Common myeloid progenitor, CD34-positive (primary cell): ENCODE measurements around the gene MEIOC.

Source experiments
- CTCF ChIA-PET: fragments of 350-600 bp; sonication (Branson Sonifier 250); formaldehyde crosslinking; loops from one replicate; lab custom pipeline; 2021; ENCODE audit warnings: antibody characterized with exemption; lab: Charles Lee
- POLR2A ChIA-PET: fragments of 350-600 bp; sonication (Branson Sonifier 250); formaldehyde crosslinking; loops from one replicate; lab custom pipeline; 2021; ENCODE audit warnings: antibody characterized with exemption; lab: Charles Lee
- DNase-seq, 3 donors: peaks; one replicate each; pipeline versions ENCODE4 v3.0.0 to v3.0.0-alpha.2; 2013
- H3K27ac ChIP-seq, 2 experiments: 1 replicate in 1 of 2; 2 replicates in 1 of 2; pipeline ENCODE4 v1.7.0; 2013; ENCODE audit warnings: inconsistent platforms in 2 of 2, low read length in 2 of 2, mild to moderate bottlenecking in 2 of 2, low read depth in 1 of 2, moderate library complexity in 1 of 2; ENCODE audit not compliant: severe bottlenecking in 2 of 2, insufficient read depth in 1 of 2, poor library complexity in 1 of 2
- H3K27me3 ChIP-seq, 5 experiments: replicated peaks in 2 of 5; 1 replicate in 3 of 5; 2 replicates in 2 of 5; pipeline versions ENCODE4 v1.6.1 to v1.7.0; 2013; ENCODE audit warnings: low read length in 4 of 5, mild to moderate bottlenecking in 2 of 5, moderate library complexity in 2 of 5, inconsistent platforms in 1 of 5; ENCODE audit not compliant: insufficient read depth in 5 of 5, control insufficient read depth in 4 of 5
- H3K36me3 ChIP-seq, 4 experiments: 1 replicate in 2 of 4; 2 replicates in 2 of 4; pipeline versions ENCODE4 v1.6.1 to v1.7.0; 2013; ENCODE audit warnings: low read length in 3 of 4, control low read depth in 1 of 4, mild to moderate bottlenecking in 1 of 4; ENCODE audit not compliant: control insufficient read depth in 4 of 4, insufficient read depth in 4 of 4
- H3K4me1 ChIP-seq, 4 experiments: 1 replicate in 3 of 4; 2 replicates in 1 of 4; pipeline versions ENCODE4 v1.6.1 to v1.7.1; 2013; ENCODE audit warnings: low read length in 3 of 4, mild to moderate bottlenecking in 3 of 4, control low read depth in 1 of 4, inconsistent platforms in 1 of 4, moderate library complexity in 1 of 4; ENCODE audit not compliant: control insufficient read depth in 4 of 4, insufficient read depth in 4 of 4; ENCODE audit errors: control extremely low read depth in 1 of 4
- H3K4me3 ChIP-seq, 7 experiments: 1 replicate in 4 of 7; 2 replicates in 3 of 7; pipeline versions ENCODE4 v1.5.1 to v1.7.0; 2013; ENCODE audit warnings: mild to moderate bottlenecking in 7 of 7, low read length in 6 of 7, moderate library complexity in 6 of 7, inconsistent platforms in 2 of 7, low read depth in 2 of 7, control low read depth in 1 of 7; ENCODE audit not compliant: insufficient read depth in 4 of 7, control insufficient read depth in 1 of 7; ENCODE audit errors: extremely low read depth in 1 of 7
- H3K9me3 ChIP-seq, 5 experiments: 1 replicate in 4 of 5; 2 replicates in 1 of 5; pipeline versions ENCODE4 v1.6.1 to v1.7.1; 2013; ENCODE audit warnings: low read length in 4 of 5, mild to moderate bottlenecking in 2 of 5, inconsistent platforms in 1 of 5, low read depth in 1 of 5, moderate library complexity in 1 of 5; ENCODE audit not compliant: control insufficient read depth in 4 of 5, insufficient read depth in 2 of 5; ENCODE audit errors: control extremely low read depth in 1 of 5
- WGBS: methylation state at CpG from one replicate; pipeline ENCODE4 v1.1.5; 2013; ENCODE audit not compliant: insufficient coverage; 5-methylcytosine and 5-hydroxymethylcytosine counted together

The MEIOC gene

DNA sequence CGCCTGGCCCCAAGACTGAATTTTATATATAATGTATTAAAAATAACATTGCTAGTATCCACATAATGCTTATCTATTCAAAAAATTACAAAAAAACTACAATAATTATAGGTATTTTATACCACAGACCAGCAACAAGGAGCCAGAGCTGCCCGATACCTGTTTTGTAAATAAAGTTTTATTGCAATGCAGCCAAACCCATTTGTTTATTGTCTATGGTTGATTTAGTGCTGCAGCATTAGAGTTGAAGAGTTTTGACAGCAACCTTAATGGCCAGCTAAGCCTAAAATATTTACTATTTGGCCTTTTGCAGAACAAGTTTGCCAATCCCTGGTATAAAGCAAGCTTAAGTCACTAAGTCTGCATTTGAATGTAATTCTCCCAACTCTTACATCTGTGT lies 5.6 kb downstream of the MEIOC start:
- ChIA-PET CTCF (no interaction called here), POLR2A (no interaction called here)
- DNase-seq, result no peak
- WGBS, result no CpG with 5 or more reads among the region's 2 CpGs
- H3K27me3 ChIP-seq, result peaks cover 2 to 11% (median 4%) of the 10 kb centered on the region in 5 experiments
- no peak overlapping the region for H3K4me3 ChIP-seq
- no peaks in the 10 kb centered on the region for H3K36me3 ChIP-seq
- H3K9me3 ChIP-seq, result peaks cover 0 to 1% (median 0%) of the 10 kb centered on the region in 5 experiments
- no peak overlapping the region for H3K27ac ChIP-seq
- H3K4me1 ChIP-seq, result peaks cover 0 to 3% (median 2%) of the 10 kb centered on the region in 4 experiments

DNA sequence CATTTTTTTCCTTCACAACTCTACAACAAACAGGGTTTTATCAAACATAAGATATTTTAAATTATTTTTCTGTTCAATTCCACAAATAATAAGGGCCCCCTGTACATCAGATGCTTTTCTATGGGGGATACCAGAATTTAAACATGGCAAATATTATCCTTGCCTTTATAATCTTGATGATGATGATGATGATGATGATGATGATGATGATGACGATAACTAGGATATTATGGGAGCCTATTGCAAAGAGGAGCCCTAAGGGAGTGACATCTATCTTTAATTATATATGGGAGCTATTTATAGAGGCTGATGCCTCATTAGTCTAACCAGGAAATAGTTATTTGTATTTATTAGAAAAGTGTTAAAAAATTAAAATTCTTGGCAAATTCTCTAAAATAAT lies 6.8 kb downstream of the MEIOC start:
- DNase-seq, result no peak
- no peaks in the 10 kb centered on the region for H3K4me1 ChIP-seq
- POLR2A ChIA-PET, result interaction anchor here (0.6 kb wide), 1 partner anchor 118 kb away, joined by 3 read pairs; no protein-coding TSS in a partner anchor
- no peaks in the 10 kb centered on the region for H3K9me3 ChIP-seq
- CTCF ChIA-PET, result no interaction called here
- no CpG with 5 or more reads among the region's 1 CpG for WGBS
- peaks cover 0 to 2% (median 0%) of the 10 kb centered on the region in 5 experiments for H3K27me3 ChIP-seq
- no peaks in the 10 kb centered on the region for H3K36me3 ChIP-seq
- H3K4me3 ChIP-seq, result no peak overlapping the region
- H3K27ac ChIP-seq, result no peak overlapping the region

- peaks cover 0 to 2% (median 0%) of the 10 kb centered on the region in 5 experiments for H3K27me3 ChIP-seq
- ChIA-PET CTCF (interaction anchor here (0.5 to 1.4 kb wide), 2 partner anchors 12 to 18 kb away, joined by 4 read pairs; no protein-coding TSS in a partner anchor), POLR2A (no interaction called here)
- no peaks in the 10 kb centered on the region for H3K36me3 ChIP-seq
- no CpG with 5 or more reads among the region's 1 CpG for WGBS
- DNase-seq, result no peak
- no peaks in the 10 kb centered on the region for H3K4me1 ChIP-seq
- no peak overlapping the region for H3K4me3 ChIP-seq
- no peak overlapping the region for H3K27ac ChIP-seq
- H3K9me3 ChIP-seq, result no peaks in the 10 kb centered on the region
These were observed 8.6 kb downstream of the MEIOC start for GRCh38 chr17:44664867-44665266.

GRCh38 chr17:44666006-44666405 lies 9.7 kb downstream of the MEIOC start:
- Histone ChIP-seq H3K9me3 (no peaks in the 10 kb centered on the region), H3K4me3 (no peak overlapping the region), H3K36me3 (no peaks in the 10 kb centered on the region), H3K4me1 (no peaks in the 10 kb centered on the region), H3K27ac (no peak overlapping the region), H3K27me3 (peaks cover 0 to 2% (median 0%) of the 10 kb centered on the region in 5 experiments)
- ChIA-PET CTCF (interaction anchor here (1.6 kb wide), 1 partner anchor 23 kb away, joined by 3 read pairs; no protein-coding TSS in a partner anchor), POLR2A (no interaction called here)
- DNase-seq, result no peak
- WGBS, result no CpG with 5 or more reads among the region's 1 CpG

- Histone ChIP-seq H3K36me3 (no peaks in the 10 kb centered on the region), H3K27ac (no peak overlapping the region), H3K4me3 (no peak overlapping the region), H3K9me3 (no peaks in the 10 kb centered on the region), H3K27me3 (peaks cover 0 to 2% (median 0%) of the 10 kb centered on the region in 5 experiments), H3K4me1 (no peaks in the 10 kb centered on the region)
- ChIA-PET CTCF (interaction anchor here (0.5 to 3.2 kb wide), 5 partner anchors 10 to 140 kb away, joined by 3 to 15 read pairs (median 4); no protein-coding TSS in a partner anchor), POLR2A (no interaction called here)
- peak in 2 of 3 donors; percentile 38 to 51 for DNase-seq
These were observed 16.3 kb downstream of the MEIOC start for GRCh38 chr17:44672479-44673093.

GRCh38 chr17:44673893-44674292 lies 17.6 kb downstream of the MEIOC start:
- H3K9me3 ChIP-seq, result no peaks in the 10 kb centered on the region
- ChIA-PET CTCF (interaction anchor here (1.3 to 1.8 kb wide), 2 partner anchors 91 to 140 kb away, joined by 3 to 5 read pairs; no protein-coding TSS in a partner anchor), POLR2A (no interaction called here)
- WGBS, result 93% methylated on average over 2 of the region's 2 CpGs
- peaks cover 0 to 11% (median 4%) of the 10 kb centered on the region in 4 experiments for H3K36me3 ChIP-seq
- DNase-seq, result no peak
- H3K4me3 ChIP-seq, result no peak overlapping the region
- H3K27me3 ChIP-seq, result no peaks in the 10 kb centered on the region
- H3K27ac ChIP-seq, result no peak overlapping the region
- no peaks in the 10 kb centered on the region for H3K4me1 ChIP-seq

GRCh38 chr17:44677136-44677535 lies 20.9 kb downstream of the MEIOC start:
- Histone ChIP-seq H3K36me3 (peaks cover 6 to 29% (median 20%) of the 10 kb centered on the region in 4 experiments), H3K4me3 (no peak overlapping the region), H3K27ac (no peak overlapping the region), H3K4me1 (no peaks in the 10 kb centered on the region), H3K27me3 (no peaks in the 10 kb centered on the region), H3K9me3 (no peaks in the 10 kb centered on the region)
- no CpG with 5 or more reads among the region's 2 CpGs for WGBS
- POLR2A ChIA-PET, result interaction anchor here (0.7 kb wide), 1 partner anchor 389 kb away, joined by 3 read pairs; no protein-coding TSS in a partner anchor
- CTCF ChIA-PET, result interaction anchor here (1.6 kb wide), 1 partner anchor 12 kb away, joined by 4 read pairs; no protein-coding TSS in a partner anchor
- DNase-seq, result no peak
